ENCODE data around the gene CDC42BPB. TPM values are rescaled to one million over a fixed set of nuclear protein-coding genes. Genes with fewer than 3 reads are reported as not detected.

Gene CDC42BPB
- total RNA-seq, 1 donor from 2014 or later, result 116 TPM

- no peaks in the 10 kb centered on the region for H3K27me3 Mint-ChIP-seq (ENCODE audit: low read depth, unreplicated experiment)
- DNase-seq (ENCODE audit: low read depth) (no peak), FAIRE-seq (no peak)
- no peak for TF ChIP-seq CTCF (IDR thresholded peaks at IDR 0.05; ENCODE audit: insufficient read depth, low read depth, low read length)
- no peak overlapping the region for H3K27ac Mint-ChIP-seq (ENCODE audit: unreplicated experiment)
- H3K27ac ChIP-seq (ENCODE audit: low read depth, low read length), result no peak overlapping the region
- H3K4me1 Mint-ChIP-seq (ENCODE audit: low read depth, unreplicated experiment), result peaks cover 15% of the 10 kb centered on the region
- no peak overlapping the region for H2AFZ ChIP-seq (ENCODE audit: low read depth, low read length)
- H3K36me3 ChIP-seq (ENCODE audit: insufficient read depth, low read length), result peaks cover 45% of the 10 kb centered on the region
- H3K9me3 Mint-ChIP-seq (ENCODE audit: unreplicated experiment), result no peaks in the 10 kb centered on the region
- no peak overlapping the region for H3K4me3 ChIP-seq (ENCODE audit: insufficient read depth, low read depth, low read length)
- H3K9ac ChIP-seq (ENCODE audit: low read length), result no peak overlapping the region
- no peak overlapping the region for H3K4me2 ChIP-seq (ENCODE audit: low read length)
- peaks cover 27% of the 10 kb centered on the region for H4K20me1 ChIP-seq (ENCODE audit: insufficient read depth, low read length)
- peaks cover 38% of the 10 kb centered on the region for H3K36me3 Mint-ChIP-seq (ENCODE audit: low read depth, unreplicated experiment)
- H3K4me3 Mint-ChIP-seq (ENCODE audit: unreplicated experiment), result no peak overlapping the region
- no peaks in the 10 kb centered on the region for H3K27me3 ChIP-seq (ENCODE audit: insufficient read depth, low read length)
- no peaks in the 10 kb centered on the region for H3K9me3 ChIP-seq (ENCODE audit: insufficient read depth, low read depth, low read length)
- H3K79me2 ChIP-seq (ENCODE audit: insufficient read depth, low read length), result no peaks in the 10 kb centered on the region
- H3K4me1 ChIP-seq (ENCODE audit: insufficient read depth, low read length), result peaks cover 12% of the 10 kb centered on the region
Observed at GRCh38 chr14:102943979-102944378, 113.4 kb downstream of the CDC42BPB start.

- Histone ChIP-seq H3K27me3 (ENCODE audit: insufficient read depth, low read length) (no peaks in the 10 kb centered on the region), H4K20me1 (ENCODE audit: insufficient read depth, low read length) (peaks cover 23% of the 10 kb centered on the region), H3K4me1 (ENCODE audit: insufficient read depth, low read length) (peaks cover 8% of the 10 kb centered on the region), H2AFZ (ENCODE audit: low read depth, low read length) (no peak overlapping the region), H3K4me3 (ENCODE audit: insufficient read depth, low read depth, low read length) (no peak overlapping the region), H3K79me2 (ENCODE audit: insufficient read depth, low read length) (no peaks in the 10 kb centered on the region), H3K9ac (ENCODE audit: low read length) (no peak overlapping the region), H3K36me3 (ENCODE audit: insufficient read depth, low read length) (peaks cover 44% of the 10 kb centered on the region), H3K4me2 (ENCODE audit: low read length) (no peak overlapping the region), H3K9me3 (ENCODE audit: insufficient read depth, low read depth, low read length) (no peaks in the 10 kb centered on the region), H3K27ac (ENCODE audit: low read depth, low read length) (no peak overlapping the region)
- DNase-seq (ENCODE audit: low read depth) (no peak), FAIRE-seq (no peak)
- TF ChIP-seq EZH2 (IDR thresholded peaks at IDR 0.05; ENCODE audit: insufficient read depth, low read length), result no peak
- no peak for TF ChIP-seq CTCF (IDR thresholded peaks at IDR 0.05; ENCODE audit: insufficient read depth, low read depth, low read length)
- H3K4me3 Mint-ChIP-seq (ENCODE audit: unreplicated experiment), result no peak overlapping the region
- peaks cover 15% of the 10 kb centered on the region for H3K4me1 Mint-ChIP-seq (ENCODE audit: low read depth, unreplicated experiment)
- H3K36me3 Mint-ChIP-seq (ENCODE audit: low read depth, unreplicated experiment), result peaks cover 35% of the 10 kb centered on the region
- H3K9me3 Mint-ChIP-seq (ENCODE audit: unreplicated experiment), result no peaks in the 10 kb centered on the region
- no peak overlapping the region for H3K27ac Mint-ChIP-seq (ENCODE audit: unreplicated experiment)
- H3K27me3 Mint-ChIP-seq (ENCODE audit: low read depth, unreplicated experiment), result no peaks in the 10 kb centered on the region
Observed at GRCh38 chr14:102943454-102943853, 113.9 kb downstream of the CDC42BPB start.

GRCh38 chr14:102942069-102942468 is 115.3 kb downstream of the CDC42BPB start:
- H3K9me3 Mint-ChIP-seq (ENCODE audit: unreplicated experiment), result no peaks in the 10 kb centered on the region
- H3K4me1 Mint-ChIP-seq (ENCODE audit: low read depth, unreplicated experiment), result peaks cover 15% of the 10 kb centered on the region
- H3K4me3 Mint-ChIP-seq (ENCODE audit: unreplicated experiment), result no peak overlapping the region
- no peaks in the 10 kb centered on the region for H3K27me3 ChIP-seq (ENCODE audit: insufficient read depth, low read length)
- H3K9me3 ChIP-seq (ENCODE audit: insufficient read depth, low read depth, low read length), result no peaks in the 10 kb centered on the region
- H4K20me1 ChIP-seq (ENCODE audit: insufficient read depth, low read length), result peaks cover 26% of the 10 kb centered on the region
- DNase-seq (ENCODE audit: low read depth) (no peak), FAIRE-seq (no peak)
- TF ChIP-seq EZH2 (IDR thresholded peaks at IDR 0.05; ENCODE audit: insufficient read depth, low read length), result no peak
- no peak for TF ChIP-seq CTCF (IDR thresholded peaks at IDR 0.05; ENCODE audit: insufficient read depth, low read depth, low read length)
- no peak overlapping the region for H2AFZ ChIP-seq (ENCODE audit: low read depth, low read length)
- no peaks in the 10 kb centered on the region for H3K27me3 Mint-ChIP-seq (ENCODE audit: low read depth, unreplicated experiment)
- H3K36me3 Mint-ChIP-seq (ENCODE audit: low read depth, unreplicated experiment), result peaks cover 38% of the 10 kb centered on the region
- H3K36me3 ChIP-seq (ENCODE audit: insufficient read depth, low read length), result peaks cover 46% of the 10 kb centered on the region
- peaks cover 8% of the 10 kb centered on the region for H3K4me1 ChIP-seq (ENCODE audit: insufficient read depth, low read length)
- no peak overlapping the region for H3K4me3 ChIP-seq (ENCODE audit: insufficient read depth, low read depth, low read length)
- no peaks in the 10 kb centered on the region for H3K79me2 ChIP-seq (ENCODE audit: insufficient read depth, low read length)
- H3K27ac ChIP-seq (ENCODE audit: low read depth, low read length), result no peak overlapping the region
- no peak overlapping the region for H3K9ac ChIP-seq (ENCODE audit: low read length)
- no peak overlapping the region for H3K27ac Mint-ChIP-seq (ENCODE audit: unreplicated experiment)
- no peak overlapping the region for H3K4me2 ChIP-seq (ENCODE audit: low read length)
